Measurements from ENCODE around the gene RPS3A. TPM values are rescaled to one million over a fixed set of nuclear protein-coding genes. Genes with fewer than 3 reads are reported as not detected.

RPS3A gene
- total RNA-seq, 3 donors from 2014 or later = 2,226 to 2,409 (median 2,351) TPM

DNA sequence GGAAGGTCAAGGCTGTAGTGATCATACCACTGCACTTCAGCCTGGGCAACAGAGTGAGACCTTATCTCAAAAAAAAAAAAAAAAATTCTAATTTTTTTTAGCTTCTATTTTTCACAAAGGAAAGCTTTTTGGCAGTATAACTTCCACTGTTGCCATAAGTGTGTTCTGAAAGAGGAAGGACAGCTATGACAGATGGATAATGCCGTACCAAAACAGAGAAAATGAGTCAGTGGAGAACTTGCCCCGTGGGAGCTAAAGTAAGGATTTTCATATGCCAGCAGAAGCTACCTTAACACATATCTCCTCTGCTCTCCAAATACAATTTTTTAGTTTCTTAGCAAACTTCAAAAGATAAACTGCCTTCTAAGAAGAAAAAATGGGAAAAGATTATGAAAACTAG lies 43.7 kb downstream of the RPS3A start:
- H3K27me3 Mint-ChIP-seq (ENCODE audit: low read depth) = no peaks in the 10 kb centered on the region
- no peaks in the 10 kb centered on the region for H3K36me3 Mint-ChIP-seq (ENCODE audit: insufficient read depth)
- no peaks in the 10 kb centered on the region for H3K9me3 Mint-ChIP-seq
- ATAC-seq (no peak), DNase-seq (no peak)
- no peaks in the 10 kb centered on the region for H3K4me1 Mint-ChIP-seq (ENCODE audit: low read depth)
- no peak overlapping the region for H3K4me3 Mint-ChIP-seq

DNA sequence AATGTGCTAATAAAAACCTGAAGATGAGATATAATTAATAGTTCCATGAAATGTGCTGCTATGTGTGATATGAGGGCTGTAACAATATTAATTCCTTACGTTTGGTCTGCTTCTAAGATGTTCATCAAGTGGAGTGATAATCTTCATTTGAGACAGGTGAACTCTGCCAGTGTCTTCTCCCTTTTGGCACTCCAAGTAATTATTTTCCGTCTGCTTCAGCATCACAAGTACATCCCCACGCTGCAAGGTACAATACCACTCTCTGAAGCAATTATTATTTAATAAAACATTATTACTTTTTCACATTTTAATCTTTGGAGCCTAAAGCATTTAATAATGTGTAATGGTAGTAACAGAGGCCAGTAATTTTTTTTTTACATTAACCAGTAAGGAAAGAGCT lies 44.4 kb downstream of the RPS3A start:
- no peak for DNase-seq
- Mint-ChIP-seq H3K36me3 (ENCODE audit: insufficient read depth) (no peaks in the 10 kb centered on the region), H3K9me3 (no peaks in the 10 kb centered on the region), H3K4me3 (no peak overlapping the region), H3K4me1 (ENCODE audit: low read depth) (no peaks in the 10 kb centered on the region), H3K27me3 (ENCODE audit: low read depth) (no peaks in the 10 kb centered on the region)
- ATAC-seq = no peak

DNA sequence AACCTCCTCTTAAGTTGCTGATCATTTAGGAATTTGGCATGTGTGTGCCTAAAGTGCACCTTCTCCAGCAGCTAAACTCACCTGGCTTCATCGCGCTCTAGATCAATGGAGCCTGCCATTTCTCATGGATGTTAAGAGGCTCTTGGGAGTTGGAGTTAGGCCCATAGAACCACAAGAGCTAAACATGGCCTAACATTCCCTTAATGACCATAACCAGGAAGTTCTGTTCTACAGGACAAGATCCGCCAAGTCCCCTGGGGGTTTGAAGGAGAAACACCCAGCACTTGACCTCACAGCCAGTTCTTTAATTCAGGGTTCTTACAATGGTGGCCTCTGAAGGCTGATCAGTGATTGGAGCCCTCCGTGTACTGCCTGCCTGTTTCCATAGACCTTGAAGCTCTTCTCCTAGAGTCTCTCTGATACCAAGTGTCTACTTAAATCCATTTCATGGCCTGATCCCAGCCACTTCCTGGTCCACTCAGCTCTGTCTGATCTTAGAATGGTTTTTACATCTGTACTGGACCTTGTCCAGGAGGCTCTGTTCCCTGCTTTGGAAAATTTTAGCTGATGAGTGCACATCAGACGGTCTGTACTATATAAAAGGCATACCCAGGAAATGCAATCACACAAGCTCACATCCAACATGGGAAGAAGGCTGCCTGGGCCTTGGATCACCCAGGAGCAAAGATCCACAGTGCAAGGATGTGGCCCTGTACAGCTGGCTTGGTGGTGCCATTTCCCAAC lies 45.1 kb downstream of the RPS3A start:
- ATAC-seq (no peak), DNase-seq (no peak)
- no peaks in the 10 kb centered on the region for H3K27me3 Mint-ChIP-seq (ENCODE audit: low read depth)
- no peaks in the 10 kb centered on the region for H3K9me3 Mint-ChIP-seq
- no peaks in the 10 kb centered on the region for H3K4me1 Mint-ChIP-seq (ENCODE audit: low read depth)
- H3K4me3 Mint-ChIP-seq = no peak overlapping the region
- no peaks in the 10 kb centered on the region for H3K36me3 Mint-ChIP-seq (ENCODE audit: insufficient read depth)

DNA sequence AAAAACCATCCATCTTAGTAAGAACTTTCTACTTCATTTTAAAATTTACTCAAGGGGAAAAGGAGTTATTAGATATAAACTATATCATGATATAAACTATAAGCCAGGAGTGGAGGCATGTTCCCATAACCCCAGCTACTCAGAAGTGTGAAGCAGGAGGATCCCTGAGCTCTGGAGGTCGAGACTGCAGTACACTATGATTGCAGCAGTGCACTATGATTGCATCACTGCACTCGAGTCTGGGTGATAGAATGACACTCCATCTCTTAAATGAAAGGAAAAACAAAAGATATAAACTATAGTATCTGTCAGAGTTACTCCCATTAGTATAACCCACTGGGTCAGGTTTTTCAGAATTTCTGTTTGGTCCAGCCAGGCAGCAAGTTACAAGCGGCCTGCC lies 47.6 kb downstream of the RPS3A start:
- no peak for ATAC-seq
- H3K4me1 Mint-ChIP-seq (ENCODE audit: low read depth) = no peaks in the 10 kb centered on the region
- no peak for DNase-seq
- no peak overlapping the region for H3K4me3 Mint-ChIP-seq
- H3K36me3 Mint-ChIP-seq (ENCODE audit: insufficient read depth) = no peaks in the 10 kb centered on the region
- H3K27me3 Mint-ChIP-seq (ENCODE audit: low read depth) = no peaks in the 10 kb centered on the region
- H3K9me3 Mint-ChIP-seq = no peaks in the 10 kb centered on the region

DNA sequence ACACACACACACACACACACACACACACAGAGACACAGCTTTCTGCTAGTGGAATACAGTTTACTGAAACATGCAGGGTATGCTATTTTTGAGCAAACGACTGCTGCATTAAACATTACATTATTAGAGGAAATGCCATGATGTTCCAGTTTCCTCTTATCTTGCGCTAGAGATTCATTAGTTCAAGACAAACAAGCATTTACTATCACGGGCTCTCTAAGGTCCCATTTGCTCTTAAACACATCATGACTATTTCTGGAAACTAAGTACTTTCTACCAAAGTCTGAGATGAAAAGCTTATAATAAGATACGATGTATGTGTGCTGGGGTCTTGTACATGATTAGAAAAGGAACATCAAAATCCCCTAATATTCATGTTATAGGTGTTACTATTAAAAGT lies 48.8 kb downstream of the RPS3A start:
- Mint-ChIP-seq H3K9me3 (no peaks in the 10 kb centered on the region), H3K4me1 (ENCODE audit: low read depth) (no peaks in the 10 kb centered on the region), H3K27me3 (ENCODE audit: low read depth) (no peaks in the 10 kb centered on the region), H3K36me3 (ENCODE audit: insufficient read depth) (no peaks in the 10 kb centered on the region), H3K4me3 (no peak overlapping the region)
- ATAC-seq (no peak), DNase-seq (no peak)

DNA sequence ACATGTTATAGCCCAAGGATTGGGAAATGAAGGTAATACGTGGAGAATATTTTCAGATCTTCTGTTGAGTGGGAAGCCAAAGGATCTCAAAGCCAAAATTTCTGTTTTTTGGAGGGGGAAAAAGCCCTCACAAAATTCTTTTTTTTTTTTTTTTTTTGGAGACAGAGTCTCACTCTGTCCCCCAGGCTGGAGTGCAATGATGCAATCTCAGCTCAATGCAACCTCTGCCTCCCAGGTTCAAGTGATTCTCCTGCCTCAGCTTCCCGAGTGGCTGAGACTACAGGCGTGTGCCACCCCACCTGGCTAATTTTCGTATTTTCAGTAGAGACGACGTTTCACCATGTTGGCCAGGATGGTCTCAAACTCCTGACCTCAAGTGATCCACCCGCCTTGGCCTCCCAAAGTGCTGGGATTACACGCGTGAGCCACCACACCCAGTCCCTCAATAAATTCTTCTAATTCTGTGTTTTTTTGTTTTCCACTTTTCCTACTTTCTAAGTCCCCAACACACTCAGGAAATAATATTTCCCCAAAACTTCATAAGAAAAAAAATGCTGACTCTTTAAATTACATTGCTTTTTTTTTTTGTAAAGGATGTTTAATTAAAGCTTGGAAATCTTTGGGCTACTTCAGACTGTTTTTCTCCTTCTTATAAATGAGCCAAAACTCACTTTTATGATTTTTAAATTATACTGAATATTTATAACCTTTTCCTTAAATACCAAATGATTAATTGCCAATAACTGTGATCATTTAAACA lies 51.6 kb downstream of the RPS3A start:
- Mint-ChIP-seq H3K9me3 (no peaks in the 10 kb centered on the region), H3K4me1 (ENCODE audit: low read depth) (no peaks in the 10 kb centered on the region), H3K4me3 (no peak overlapping the region), H3K27me3 (ENCODE audit: low read depth) (peaks cover 5% of the 10 kb centered on the region), H3K36me3 (ENCODE audit: insufficient read depth) (no peaks in the 10 kb centered on the region)
- no peak for DNase-seq
- no peak for ATAC-seq

DNA sequence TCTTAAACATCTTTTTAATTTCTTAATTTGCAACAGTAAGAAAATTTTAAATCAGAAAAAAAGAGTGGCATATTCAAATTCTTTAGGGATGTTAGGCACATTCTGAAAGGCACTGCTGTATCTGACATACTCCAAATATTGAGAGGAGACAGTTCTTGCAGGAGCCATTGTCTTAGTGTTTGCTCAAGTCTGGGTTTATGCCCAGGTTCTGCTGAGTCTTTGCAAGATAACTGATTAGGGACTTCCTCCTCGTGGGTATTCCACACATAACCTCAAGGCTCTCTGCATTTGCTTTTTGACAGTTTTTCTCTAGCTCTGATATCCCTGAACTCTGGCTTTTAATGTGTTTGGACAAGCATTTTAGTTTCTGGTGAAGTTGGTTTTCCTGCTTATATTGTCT lies 52.6 kb downstream of the RPS3A start:
- Mint-ChIP-seq H3K4me3 (no peak overlapping the region), H3K9me3 (no peaks in the 10 kb centered on the region), H3K36me3 (ENCODE audit: insufficient read depth) (no peaks in the 10 kb centered on the region), H3K4me1 (ENCODE audit: low read depth) (no peaks in the 10 kb centered on the region), H3K27me3 (ENCODE audit: low read depth) (peaks cover 14% of the 10 kb centered on the region)
- ATAC-seq (no peak), DNase-seq (no peak)

DNA sequence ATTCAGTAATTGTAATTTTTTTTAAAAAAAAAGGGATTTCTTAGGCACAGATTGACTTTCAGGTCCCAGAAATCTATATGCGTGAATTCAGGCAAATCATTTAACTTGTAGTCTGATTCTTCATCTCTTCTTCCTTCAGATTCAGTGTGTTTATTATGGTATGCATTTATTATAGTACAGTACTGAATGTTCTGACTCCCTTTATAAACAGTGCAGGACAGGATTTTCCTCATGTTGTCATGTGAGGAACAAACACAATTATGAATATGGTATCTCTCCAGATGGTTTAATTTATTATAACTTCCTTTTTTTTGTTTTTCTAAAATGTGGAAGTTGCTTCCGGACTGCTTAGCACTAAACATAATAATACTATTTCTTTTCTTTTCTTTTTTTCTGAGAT lies 54.2 kb downstream of the RPS3A start:
- ATAC-seq (no peak), DNase-seq (no peak)
- H3K36me3 Mint-ChIP-seq (ENCODE audit: insufficient read depth) = no peaks in the 10 kb centered on the region
- H3K27me3 Mint-ChIP-seq (ENCODE audit: low read depth) = peaks cover 16% of the 10 kb centered on the region
- H3K9me3 Mint-ChIP-seq = peaks cover 6% of the 10 kb centered on the region
- H3K4me3 Mint-ChIP-seq = no peak overlapping the region
- no peaks in the 10 kb centered on the region for H3K4me1 Mint-ChIP-seq (ENCODE audit: low read depth)

Other genes starting within 250 kb of the RPS3A start
- gene LRBA, start 84.3 kb upstream of the RPS3A start, total RNA-seq = 10 to 100 TPM; 52.0 to 68.5 (median 63.6) TPM
- gene PRSS48, start 177.5 kb downstream of the RPS3A start, total RNA-seq = not detected
- under 1 TPM; 0.24 to 0.61 (median 0.56) TPM for gene SH3D19, start 226.0 kb downstream of the RPS3A start, total RNA-seq